HG03521 (cell line): Measurements from ENCODE around the gene FAM13A.
"Not testable (repeated sequence)": the region's sequence is repeated elsewhere in the genome, so short reads cannot be mapped to it uniquely, and the experiment has no call there.

Source experiments
- ATAC-seq: cut with Tn5 transposase; IDR thresholded peaks from one replicate; pipeline ENCODE4 v1.9.1; 2021; ENCODE audit warnings: mild to moderate bottlenecking, moderate library complexity; ENCODE audit not compliant: unreplicated experiment

Gene FAM13A

GRCh38 chr4:88858752-88859151 is 198.2 kb downstream of the FAM13A start:
- ATAC-seq, result peak; percentile 93

GRCh38 chr4:88857588-88857987 is 199.4 kb downstream of the FAM13A start:
- ATAC-seq, result no peak

- ATAC-seq, result no peak
Observed at GRCh38 chr4:88854481-88854880, 202.5 kb downstream of the FAM13A start.

- ATAC-seq, result not testable (repeated sequence)
Observed at GRCh38 chr4:88853583-88853982, 203.4 kb downstream of the FAM13A start.

- ATAC-seq, result no peak
Observed at GRCh38 chr4:88846206-88846790, 210.7 kb downstream of the FAM13A start.

GRCh38 chr4:88843067-88843685 is 213.8 kb downstream of the FAM13A start:
- no peak for ATAC-seq

GRCh38 chr4:88841635-88842034 is 215.3 kb downstream of the FAM13A start:
- ATAC-seq, result no peak

GRCh38 chr4:88836216-88836615 is 220.8 kb downstream of the FAM13A start:
- no peak for ATAC-seq

- ATAC-seq, result no peak
Observed at GRCh38 chr4:88831031-88831430, 226.0 kb downstream of the FAM13A start.

- no peak for ATAC-seq
Observed at GRCh38 chr4:88830598-88830997, 226.4 kb downstream of the FAM13A start.

- ATAC-seq, result no peak
Observed at GRCh38 chr4:88828842-88829571, 228.0 kb downstream of the FAM13A start.

- ATAC-seq, result no peak
Observed at GRCh38 chr4:88827442-88827841, 229.5 kb downstream of the FAM13A start.

GRCh38 chr4:88826771-88827170 is 230.2 kb downstream of the FAM13A start:
- no peak for ATAC-seq

GRCh38 chr4:88825931-88826330 is 231.1 kb downstream of the FAM13A start:
- ATAC-seq, result no peak

GRCh38 chr4:88823058-88823919 is 233.7 kb downstream of the FAM13A start:
- peak; percentile 98 for ATAC-seq

- ATAC-seq, result no peak
Observed at GRCh38 chr4:88822034-88822789, 234.8 kb downstream of the FAM13A start.

GRCh38 chr4:88821522-88821921 is 235.5 kb downstream of the FAM13A start:
- no peak for ATAC-seq

GRCh38 chr4:88820698-88821415 is 236.1 kb downstream of the FAM13A start:
- ATAC-seq, result no peak

- no peak for ATAC-seq
Observed at GRCh38 chr4:88819818-88820697, 236.9 kb downstream of the FAM13A start.
